Measurements from ENCODE around the gene CAV2. TPM values are rescaled to one million over a fixed set of nuclear protein-coding genes. Genes with fewer than 3 reads are reported as not detected.

Gene CAV2
- polyA plus RNA-seq, 6 donors from 2014 or later = not detected

Other genes starting within 250 kb of the CAV2 start
- 1 to 10 TPM in 5 of 6 donors, under 1 TPM in 1; 0.73 to 9.0 (median 4.8) TPM for gene CAV1, start 25.3 kb downstream of the CAV2 start, polyA plus RNA-seq (ENCODE audit: low read depth in 6 of 6)
- not detected for gene MET, start 172.5 kb downstream of the CAV2 start, polyA plus RNA-seq (ENCODE audit: low read depth in 6 of 6)